IgD-negative memory B cell (primary cell): ENCODE data around the gene CYBA. TPM values are rescaled to one million over a fixed set of nuclear protein-coding genes. Genes with fewer than 3 reads are reported as not detected.
"Not testable (repeated sequence)": the region's sequence is repeated elsewhere in the genome, so short reads cannot be mapped to it uniquely, and the experiment has no call there.

Source experiments
- H3K27ac Mint-ChIP-seq, 3 donors: one replicate each; pipeline ENCODE4 v1.8.0; 2020 to 2022; ENCODE audit warnings: mild to moderate bottlenecking in 3 of 3, mixed read lengths in 3 of 3, moderate library complexity in 1 of 3
- H3K27me3 Mint-ChIP-seq: one replicate; pipeline ENCODE4 v1.8.0; 2021; ENCODE audit warnings: mixed read lengths
- H3K36me3 Mint-ChIP-seq: one replicate; pipeline ENCODE4 v1.8.0; 2020; ENCODE audit warnings: mild to moderate bottlenecking, mixed read lengths
- H3K4me1 Mint-ChIP-seq, 3 donors: one replicate each; pipeline ENCODE4 v1.8.0; 2020 to 2022; ENCODE audit warnings: mixed read lengths in 3 of 3, mild to moderate bottlenecking in 1 of 3
- H3K4me3 Mint-ChIP-seq, 4 donors: one replicate each; pipeline ENCODE4 v1.8.0; 2020 to 2022; ENCODE audit warnings: mild to moderate bottlenecking in 4 of 4, mixed read lengths in 4 of 4, moderate library complexity in 3 of 4
- H3K9me3 Mint-ChIP-seq, 3 donors: one replicate each; pipeline ENCODE4 v1.8.0; 2020 to 2021; ENCODE audit warnings: mixed read lengths in 3 of 3, mild to moderate bottlenecking in 1 of 3
- polyA plus RNA-seq: library from polyadenylated mRNA; unstranded; fragments of 300-500 nt; fragmentation: Illumina TruSeq; gene quantifications from one replicate; pipeline ENCODE4 v1.2.3, GENCODE V29; 2021

CYBA gene
- polyA plus RNA-seq, 1 donor from 2014 or later: 1,890 TPM

DNA sequence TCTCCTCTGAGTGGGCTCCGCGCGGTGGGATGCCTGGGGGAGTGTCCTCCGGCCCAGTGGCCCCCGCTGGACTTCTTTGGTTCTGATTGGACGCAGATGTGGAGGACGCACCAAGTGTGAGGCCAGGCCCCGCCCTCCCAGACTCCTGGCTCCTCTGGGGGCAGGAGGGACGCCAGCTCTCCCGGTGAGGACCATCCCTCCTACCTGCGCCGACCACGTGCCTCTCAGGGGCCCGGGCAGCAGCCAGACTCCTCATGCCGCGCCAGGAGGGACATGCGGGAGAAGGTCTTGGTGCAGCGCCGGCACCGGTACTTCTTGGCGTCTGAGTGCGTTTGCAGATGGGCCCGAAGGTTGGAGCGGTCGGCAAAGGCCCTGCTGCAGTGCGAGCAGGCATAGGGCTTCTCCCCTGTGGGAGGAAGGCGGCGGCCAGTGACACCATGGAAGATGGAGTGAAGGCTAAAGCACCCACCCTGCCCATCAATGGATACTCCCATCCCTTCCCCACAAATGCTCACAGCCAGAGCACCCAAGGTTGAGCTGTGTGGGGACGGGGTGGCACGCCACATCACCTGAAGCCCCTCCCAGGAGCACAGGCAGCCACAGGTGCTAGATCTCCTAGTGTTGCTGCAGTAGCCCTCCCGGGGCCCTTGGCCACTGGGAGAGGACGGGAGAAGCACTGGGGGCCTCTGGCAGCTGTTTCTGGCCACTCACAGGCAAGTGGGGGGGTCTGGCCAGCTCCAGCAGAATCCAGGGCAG is 27.5 kb upstream of the CYBA start:
- Mint-ChIP-seq H3K4me1 (peaks cover 17 to 19% (median 19%) of the 10 kb centered on the region in 3 donors), H3K27ac (no peak overlapping the region), H3K36me3 (no peaks in the 10 kb centered on the region), H3K27me3 (no peaks in the 10 kb centered on the region), H3K9me3 (no peaks in the 10 kb centered on the region), H3K4me3 (no peak overlapping the region)

- Mint-ChIP-seq H3K36me3 (no peaks in the 10 kb centered on the region), H3K9me3 (no peaks in the 10 kb centered on the region), H3K27ac (no peak overlapping the region)
Measured at GRCh38 chr16:88677721-88678120, 26.9 kb upstream of the CYBA start.

GRCh38 chr16:88676502-88677242 is 25.8 kb upstream of the CYBA start:
- Mint-ChIP-seq H3K36me3 (no peaks in the 10 kb centered on the region), H3K27me3 (no peaks in the 10 kb centered on the region), H3K4me1 (peaks cover 8 to 11% (median 8%) of the 10 kb centered on the region in 3 donors), H3K4me3 (no peak overlapping the region), H3K27ac (no peak overlapping the region), H3K9me3 (no peaks in the 10 kb centered on the region)

More at GRCh38 chr16:88677721-88678120, 26.9 kb upstream of the CYBA start:
- Mint-ChIP-seq H3K4me1 (peaks cover 17 to 19% (median 19%) of the 10 kb centered on the region in 3 donors), H3K27me3 (no peaks in the 10 kb centered on the region), H3K4me3 (no peak overlapping the region)

DNA sequence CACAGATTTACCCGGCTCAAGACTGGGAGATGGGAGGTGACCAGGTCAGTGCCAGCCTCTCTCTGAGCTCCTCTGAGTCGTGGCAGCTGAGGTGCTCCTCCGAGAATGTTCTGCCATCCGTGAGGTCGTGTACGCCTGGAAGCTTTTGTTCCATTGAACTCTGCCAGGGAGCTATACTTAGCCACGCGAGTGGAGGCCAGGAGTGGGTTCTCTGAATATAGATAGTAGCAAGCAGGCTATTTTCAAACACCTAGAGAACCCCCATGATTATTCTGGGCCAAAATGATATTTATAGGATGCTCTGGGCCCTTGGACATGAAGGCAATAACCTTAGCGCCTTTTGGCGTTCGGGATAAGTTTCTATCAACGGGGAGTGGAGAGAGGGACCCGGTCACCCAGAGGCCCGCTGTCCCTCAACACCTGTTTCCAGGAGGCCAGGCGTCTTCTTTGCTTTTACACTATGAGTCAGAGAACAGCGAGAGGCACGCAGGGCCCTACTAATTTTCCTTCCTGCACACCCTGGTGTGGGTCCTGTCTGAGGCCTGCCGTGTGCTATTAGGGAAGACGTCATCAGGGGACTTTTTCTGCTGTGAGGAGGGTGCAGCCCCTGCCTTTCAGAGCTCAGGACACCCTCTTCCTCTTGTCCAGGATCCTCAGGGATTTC is 23.0 kb upstream of the CYBA start:
- Mint-ChIP-seq H3K27me3 (no peaks in the 10 kb centered on the region), H3K4me3 (peak overlapping the region in 1 of 4 donors; percentile 26), H3K36me3 (no peaks in the 10 kb centered on the region), H3K4me1 (no peaks in the 10 kb centered on the region), H3K9me3 (no peaks in the 10 kb centered on the region), H3K27ac (peak overlapping the region in 1 of 3 donors; percentile 39)

- no peaks in the 10 kb centered on the region for H3K27me3 Mint-ChIP-seq
- H3K36me3 Mint-ChIP-seq: no peaks in the 10 kb centered on the region
- H3K4me3 Mint-ChIP-seq: no peak overlapping the region
Measured at GRCh38 chr16:88672776-88673175, 21.9 kb upstream of the CYBA start.

DNA sequence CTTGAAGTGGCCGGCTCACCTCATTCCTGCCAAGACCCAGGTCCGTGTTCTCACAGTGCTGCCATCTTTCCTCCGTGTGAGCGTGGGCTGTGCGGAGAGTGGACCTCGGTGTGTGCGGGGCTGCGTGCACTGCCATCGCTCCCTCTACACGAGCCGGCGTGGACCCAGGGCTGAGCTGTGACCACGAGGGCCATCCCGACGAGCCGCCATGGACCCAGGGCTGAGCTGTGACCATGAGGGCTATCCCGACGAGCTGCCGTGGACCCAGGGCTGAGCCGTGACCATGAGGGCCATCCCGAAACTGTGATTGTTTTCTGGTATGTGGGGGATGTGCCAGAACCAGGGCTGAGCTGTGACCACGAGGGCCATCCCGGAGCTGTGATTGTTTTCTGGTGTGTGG is 21.0 kb upstream of the CYBA start:
- Mint-ChIP-seq H3K36me3 (no peaks in the 10 kb centered on the region), H3K4me1 (no peaks in the 10 kb centered on the region), H3K4me3 (no peak overlapping the region), H3K9me3 (no peaks in the 10 kb centered on the region), H3K27ac (no peak overlapping the region), H3K27me3 (no peaks in the 10 kb centered on the region)

More at GRCh38 chr16:88672776-88673175, 21.9 kb upstream of the CYBA start:
- no peaks in the 10 kb centered on the region for H3K9me3 Mint-ChIP-seq
- H3K4me1 Mint-ChIP-seq: no peaks in the 10 kb centered on the region
- no peak overlapping the region for H3K27ac Mint-ChIP-seq

DNA sequence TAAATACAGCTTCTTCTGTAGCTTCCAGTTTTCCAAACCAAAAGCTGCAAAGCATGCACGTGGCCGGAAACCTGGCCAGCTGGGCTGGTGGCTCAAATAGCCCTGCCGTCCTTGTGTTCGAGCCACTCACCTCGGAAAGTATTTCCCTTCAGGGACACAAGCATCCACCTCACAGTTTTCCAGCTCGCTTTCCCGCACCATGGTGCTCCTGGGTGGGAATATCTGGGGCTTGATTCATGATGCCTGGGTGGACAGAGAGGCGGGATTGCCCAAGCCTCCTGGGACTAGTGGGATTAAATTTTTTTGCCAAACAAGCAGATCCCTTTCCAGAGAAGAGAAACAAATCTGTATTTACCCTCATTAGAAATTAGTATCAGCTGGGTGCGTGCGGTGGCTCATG is 19.1 kb upstream of the CYBA start:
- no peaks in the 10 kb centered on the region for H3K9me3 Mint-ChIP-seq
- H3K27ac Mint-ChIP-seq: no peak overlapping the region
- H3K36me3 Mint-ChIP-seq: no peaks in the 10 kb centered on the region
- no peaks in the 10 kb centered on the region for H3K27me3 Mint-ChIP-seq
- H3K4me3 Mint-ChIP-seq: no peak overlapping the region
- H3K4me1 Mint-ChIP-seq: peaks cover 3 to 5% (median 4%) of the 10 kb centered on the region in 3 donors

GRCh38 chr16:88669493-88669892 is 18.6 kb upstream of the CYBA start:
- not testable (repeated sequence) for H3K27me3 Mint-ChIP-seq, H3K4me3 Mint-ChIP-seq, H3K4me1 Mint-ChIP-seq, H3K27ac Mint-ChIP-seq, H3K9me3 Mint-ChIP-seq, H3K36me3 Mint-ChIP-seq

DNA sequence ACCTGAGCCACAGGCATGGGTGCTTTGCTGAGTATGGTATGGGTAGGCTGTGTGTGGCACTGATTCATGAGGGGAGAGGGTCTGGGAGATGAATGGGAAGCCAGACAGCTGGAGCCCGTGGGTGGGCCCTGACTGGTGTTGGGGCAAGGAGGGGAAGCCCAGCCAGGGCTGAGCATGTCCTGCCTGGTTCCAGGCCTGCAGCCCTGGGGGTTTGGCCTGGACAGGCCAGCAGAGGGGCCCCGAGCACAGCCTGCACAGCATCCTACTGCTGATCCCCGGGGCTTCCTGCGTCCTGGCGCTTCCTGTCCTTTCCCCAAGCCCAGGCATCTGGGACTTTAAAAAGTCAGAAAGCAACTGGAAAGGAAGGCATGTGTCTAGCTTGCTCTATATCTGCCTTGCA is 16.6 kb upstream of the CYBA start:
- H3K27ac Mint-ChIP-seq: no peak overlapping the region
- H3K9me3 Mint-ChIP-seq: no peaks in the 10 kb centered on the region
- no peaks in the 10 kb centered on the region for H3K36me3 Mint-ChIP-seq
- no peak overlapping the region for H3K4me3 Mint-ChIP-seq
- no peaks in the 10 kb centered on the region for H3K27me3 Mint-ChIP-seq
- H3K4me1 Mint-ChIP-seq: peaks cover 5 to 7% (median 7%) of the 10 kb centered on the region in 3 donors

GRCh38 chr16:88665570-88665969 is 14.7 kb upstream of the CYBA start:
- Mint-ChIP-seq H3K27me3 (no peaks in the 10 kb centered on the region), H3K9me3 (no peaks in the 10 kb centered on the region), H3K4me1 (peaks cover 14 to 19% (median 17%) of the 10 kb centered on the region in 3 donors), H3K4me3 (peak overlapping the region in 2 of 4 donors; percentile 33 to 89), H3K27ac (peak overlapping the region in 1 of 3 donors; percentile 88), H3K36me3 (no peaks in the 10 kb centered on the region)

- Mint-ChIP-seq H3K4me3 (peak overlapping the region; percentile 39 to 89 (median 66)), H3K27ac (peak overlapping the region in 2 of 3 donors; percentile 35 to 88), H3K9me3 (no peaks in the 10 kb centered on the region), H3K4me1 (peaks cover 14 to 19% (median 17%) of the 10 kb centered on the region in 3 donors), H3K36me3 (no peaks in the 10 kb centered on the region), H3K27me3 (no peaks in the 10 kb centered on the region)
Measured at GRCh38 chr16:88665148-88665547, 14.3 kb upstream of the CYBA start.

DNA sequence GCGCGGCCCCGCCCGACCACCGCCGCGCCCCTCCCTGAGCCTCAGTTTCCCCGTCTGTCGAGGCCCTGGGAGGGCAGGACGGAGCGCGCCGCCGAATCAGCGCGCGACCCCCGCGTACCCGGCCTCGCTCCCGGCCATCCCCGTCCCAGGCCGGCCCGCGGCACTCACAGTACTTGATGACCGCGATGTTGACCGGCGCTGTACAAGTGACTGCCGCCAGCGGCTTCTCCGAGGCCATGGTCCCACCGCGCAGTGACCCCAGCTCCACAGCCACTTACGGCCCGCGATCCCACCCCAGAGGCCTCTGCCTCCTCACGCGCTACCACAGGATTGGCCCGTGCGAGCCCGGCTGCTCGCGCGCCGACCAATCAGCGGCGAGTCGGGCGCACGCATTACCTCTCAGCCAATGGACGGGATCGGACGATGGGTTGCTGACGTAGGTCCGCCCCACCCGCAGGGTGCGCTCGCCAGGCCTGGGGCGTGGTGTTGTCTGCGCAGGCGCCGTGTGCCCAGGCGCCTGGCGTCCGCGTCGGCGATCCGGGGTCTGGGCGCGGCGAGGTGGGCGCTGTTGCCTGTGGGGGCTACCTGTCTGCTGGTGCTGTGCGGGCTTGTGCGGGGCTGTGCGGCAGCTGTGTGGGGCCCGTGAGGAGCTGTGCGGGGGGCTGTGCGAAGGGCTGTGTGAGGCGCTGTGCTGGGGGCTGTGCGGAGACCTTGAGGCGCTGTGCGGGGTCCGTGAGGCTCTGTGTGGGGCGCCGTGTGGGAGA is 12.2 kb upstream of the CYBA start, which contains the start of gene MVD:
TSS of gene MVD (minus strand) at position 249 of the 764 bp plus-strand sequence. CDS start at position 238, 11 bp downstream.
- Mint-ChIP-seq H3K27me3 (no peaks in the 10 kb centered on the region), H3K9me3 (no peaks in the 10 kb centered on the region), H3K4me1 (peaks cover 14 to 19% (median 18%) of the 10 kb centered on the region in 3 donors), H3K4me3 (peak within 1 kb of the TSS; percentile 89 to 96 (median 95)), H3K27ac (peak within 1 kb of the TSS; percentile 85 to 95 (median 90)), H3K36me3 (no peaks in the 10 kb centered on the region)

DNA sequence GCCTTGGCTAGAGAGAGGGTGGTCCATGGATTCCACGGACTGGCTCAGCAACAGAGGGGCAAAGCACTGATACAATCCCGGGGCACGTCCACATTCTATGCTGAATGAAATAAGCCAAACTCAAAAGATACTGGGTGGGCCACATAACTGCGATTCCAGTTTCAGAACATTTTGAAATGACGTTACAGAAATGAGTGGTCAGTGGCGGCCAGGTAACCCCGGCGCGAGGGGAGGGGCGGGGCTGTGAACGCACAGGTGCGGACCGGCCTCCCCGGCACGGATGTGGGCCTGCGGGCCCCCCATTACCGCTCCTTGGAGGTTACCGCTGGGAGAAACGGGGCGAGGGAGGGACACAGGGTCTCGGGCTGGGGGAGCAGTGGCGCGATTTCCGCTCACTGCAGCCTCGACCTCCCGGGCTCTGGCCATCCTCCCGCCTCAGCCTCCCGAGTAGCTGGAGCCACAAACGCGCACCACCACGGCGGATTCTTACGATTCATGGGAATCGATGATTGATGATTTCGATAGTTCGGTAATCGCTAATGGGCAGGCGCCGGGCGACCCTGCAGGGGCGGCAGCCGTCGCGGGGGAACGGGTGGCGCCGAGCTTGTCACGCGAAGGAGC is 11.5 kb upstream of the CYBA start:
- Mint-ChIP-seq H3K9me3 (no peaks in the 10 kb centered on the region), H3K27ac (peak overlapping the region; percentile 78 to 94 (median 90)), H3K4me3 (peak overlapping the region; percentile 85 to 93 (median 91)), H3K4me1 (peaks cover 14 to 19% (median 18%) of the 10 kb centered on the region in 3 donors), H3K36me3 (no peaks in the 10 kb centered on the region), H3K27me3 (no peaks in the 10 kb centered on the region)

DNA sequence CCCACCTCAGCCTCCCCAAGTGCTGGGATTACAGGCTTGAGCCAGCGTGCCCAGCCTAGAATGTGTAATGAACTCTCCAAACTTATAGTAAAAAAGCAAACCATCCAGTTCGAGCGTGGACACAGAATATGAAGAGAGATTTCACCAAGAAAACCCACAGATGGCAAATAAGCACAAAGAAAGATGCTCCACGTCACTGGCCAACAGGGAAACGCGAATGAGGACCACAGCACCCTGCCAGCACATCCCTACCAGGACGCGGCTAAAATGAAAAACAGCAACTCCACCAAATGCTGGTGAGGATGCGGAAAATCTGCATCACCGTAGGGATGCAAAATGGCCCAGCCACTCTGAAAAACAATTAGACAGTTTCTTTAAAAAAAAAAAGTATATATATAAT is 10.6 kb upstream of the CYBA start:
- Mint-ChIP-seq H3K27ac (peak overlapping the region in 2 of 3 donors; percentile 62 to 78), H3K9me3 (no peaks in the 10 kb centered on the region), H3K4me1 (peaks cover 14 to 19% (median 18%) of the 10 kb centered on the region in 3 donors), H3K36me3 (no peaks in the 10 kb centered on the region), H3K27me3 (no peaks in the 10 kb centered on the region), H3K4me3 (peak overlapping the region; percentile 5 to 89 (median 62))
